PC-3 (cell line): ENCODE results near the gene SCN1B. TPM values are rescaled to one million over a fixed set of nuclear protein-coding genes. Genes with fewer than 3 reads are reported as not detected.
A peak's percentile ranks its signal among the peaks of the same experiment; 100 is the strongest.

Experiments
- ATAC-seq: fragments of 200-7000 bp; cut with Tn5 transposase; 2 replicates; pipeline ENCODE4 v1.9.1; 2020; ENCODE audit warnings: mild to moderate bottlenecking, moderate library complexity
- BruUV-seq: library from RNA; stranded (reverse); fragments of 400-500 nt; replicated peaks from 2 replicates; lab custom pipeline; 2021; lab: Mats Ljungman, UMichigan
- CTCF ChIA-PET: fragments of 300-600 bp; sonication (Branson Sonifier 250); formaldehyde crosslinking; loops from one replicate; lab custom pipeline; 2022; ENCODE audit warnings: antibody characterized with exemption; lab: Charles Lee
- POLR2A ChIA-PET: fragments of 300-600 bp; sonication (Branson Sonifier 250); formaldehyde crosslinking; loops from one replicate; lab custom pipeline; 2022; ENCODE audit warnings: antibody characterized with exemption; ENCODE audit not compliant: unreplicated experiment; lab: Charles Lee
- DNase-seq: peaks from one replicate; pipeline ENCODE4 v3.0.0-alpha.2; 2015
- H2AFZ ChIP-seq: fragments of 300-600 bp; sonication (generic); 2 replicates; pipeline ENCODE4 v1.6.0; 2016; ENCODE audit warnings: antibody characterized with exemption, low read length
- H3F3A ChIP-seq: fragments of 300-600 bp; sonication (generic); one replicate; pipeline ENCODE4 v1.6.0; 2017; ENCODE audit warnings: antibody characterized with exemption, low read length, control low read depth, mild to moderate bottlenecking; ENCODE audit not compliant: unreplicated experiment
- H3K27ac ChIP-seq: fragments of 300-600 bp; sonication (generic); 2 replicates; pipeline ENCODE4 v1.5.1; 2016; ENCODE audit warnings: mild to moderate bottlenecking, low read length
- H3K27me3 ChIP-seq: fragments of 300-600 bp; sonication (generic); 2 replicates; pipeline ENCODE4 v1.6.1; 2016; ENCODE audit warnings: low read length, mixed read lengths
- H3K36me3 ChIP-seq: fragments of 300-600 bp; sonication (generic); 2 replicates; pipeline ENCODE4 v1.6.1; 2016; ENCODE audit warnings: low read depth, mixed run types, low read length, mixed read lengths
- H3K4me1 ChIP-seq: fragments of 300-600 bp; sonication (generic); 2 replicates; pipeline ENCODE4 v1.5.1; 2016; ENCODE audit warnings: low read length; ENCODE audit not compliant: insufficient read depth
- H3K4me2 ChIP-seq: fragments of 300-600 bp; sonication (generic); 2 replicates; pipeline ENCODE4 v1.6.0; 2016; ENCODE audit warnings: low read length
- H3K4me3 ChIP-seq: fragments of 300-600 bp; sonication (generic); 2 replicates; pipeline ENCODE4 v1.5.1; 2016; ENCODE audit warnings: mild to moderate bottlenecking, low read length, mixed read lengths
- H3K79me2 ChIP-seq: fragments of 300-600 bp; sonication (generic); 2 replicates; pipeline ENCODE4 v1.6.1; 2017; ENCODE audit warnings: low read length, mixed read lengths
- H3K9ac ChIP-seq: fragments of 300-600 bp; sonication (generic); 2 replicates; pipeline ENCODE4 v1.6.0; 2016; ENCODE audit warnings: mild to moderate bottlenecking, low read length
- H3K9me2 ChIP-seq: fragments of 300-600 bp; sonication (generic); replicated peaks from 2 replicates; pipeline ENCODE4 v1.6.1; 2016; ENCODE audit warnings: mixed run types, low read length, mixed read lengths
- H3K9me3 ChIP-seq: fragments of 300-600 bp; sonication (generic); 2 replicates; pipeline ENCODE4 v1.6.1; 2016; ENCODE audit warnings: low read length, mixed read lengths
- H4K20me1 ChIP-seq: fragments of 300-600 bp; sonication (generic); 2 replicates; pipeline ENCODE4 v1.6.1; 2016; ENCODE audit warnings: low read length, mixed read lengths
- CTCF ChIP-seq: fragments of 300-600 bp; sonication (generic); conservative IDR thresholded peaks from 2 replicates; pipeline ENCODE4 v1.5.1; 2017; ENCODE audit warnings: antibody characterized with exemption, low read depth, mild to moderate bottlenecking, low read length
- EZH2 ChIP-seq: fragments of 300-600 bp; sonication (generic); IDR thresholded peaks from one replicate; pipeline ENCODE4 v1.6.1; 2017; ENCODE audit warnings: antibody characterized with exemption, mild to moderate bottlenecking, low read length; ENCODE audit not compliant: unreplicated experiment
- EZH2phosphoT487 ChIP-seq: fragments of 300-600 bp; sonication (generic); IDR thresholded peaks from 2 replicates; pipeline ENCODE4 v1.6.1; 2018; ENCODE audit warnings: mild to moderate bottlenecking, antibody characterized with exemption, low read length, borderline replicate concordance
- intact Hi-C: fragments of 100-400 bp; cut with micrococcal nuclease; formaldehyde crosslinking; loops from 2 replicates; pipeline ENCODE4 v1.9.0; 2023
- total RNA-seq: library from RNA; depleted of rRNA; stranded (reverse); fragments of >200 nt; gene quantifications from 2 replicates; pipeline ENCODE4 v1.2.3, GENCODE V29; 2014

Gene SCN1B
- total RNA-seq, 1 experiment from 2014 or later = 1.7 TPM

GRCh38 chr19:35038623-35039512 is 8.6 kb downstream of the SCN1B start:
- H2AFZ ChIP-seq = no peak overlapping the region
- no peaks in the 10 kb centered on the region for H3K9me2 ChIP-seq
- no peak overlapping the region for H3K4me3 ChIP-seq
- TF ChIP-seq CTCF = no peak
- no peak for TF ChIP-seq EZH2phosphoT487
- no peak for TF ChIP-seq EZH2
- BruUV-seq = no TSS peak
- no peaks in the 10 kb centered on the region for H3K9me3 ChIP-seq
- ChIA-PET POLR2A (no interaction called here), CTCF (no interaction called here)
- no peaks in the 10 kb centered on the region for H3F3A ChIP-seq
- H3K9ac ChIP-seq = no peak overlapping the region
- no peaks in the 10 kb centered on the region for H4K20me1 ChIP-seq
- H3K4me1 ChIP-seq = peaks cover 9% of the 10 kb centered on the region; the same call in 1 of the 2 replicates
- no peak overlapping the region for H3K27ac ChIP-seq
- H3K79me2 ChIP-seq = no peaks in the 10 kb centered on the region
- no peaks in the 10 kb centered on the region for H3K27me3 ChIP-seq
- ATAC-seq (no peak), DNase-seq (no peak)
- no peaks in the 10 kb centered on the region for H3K36me3 ChIP-seq
- no peak overlapping the region for H3K4me2 ChIP-seq
- intact Hi-C loops = no loop called here

DNA sequence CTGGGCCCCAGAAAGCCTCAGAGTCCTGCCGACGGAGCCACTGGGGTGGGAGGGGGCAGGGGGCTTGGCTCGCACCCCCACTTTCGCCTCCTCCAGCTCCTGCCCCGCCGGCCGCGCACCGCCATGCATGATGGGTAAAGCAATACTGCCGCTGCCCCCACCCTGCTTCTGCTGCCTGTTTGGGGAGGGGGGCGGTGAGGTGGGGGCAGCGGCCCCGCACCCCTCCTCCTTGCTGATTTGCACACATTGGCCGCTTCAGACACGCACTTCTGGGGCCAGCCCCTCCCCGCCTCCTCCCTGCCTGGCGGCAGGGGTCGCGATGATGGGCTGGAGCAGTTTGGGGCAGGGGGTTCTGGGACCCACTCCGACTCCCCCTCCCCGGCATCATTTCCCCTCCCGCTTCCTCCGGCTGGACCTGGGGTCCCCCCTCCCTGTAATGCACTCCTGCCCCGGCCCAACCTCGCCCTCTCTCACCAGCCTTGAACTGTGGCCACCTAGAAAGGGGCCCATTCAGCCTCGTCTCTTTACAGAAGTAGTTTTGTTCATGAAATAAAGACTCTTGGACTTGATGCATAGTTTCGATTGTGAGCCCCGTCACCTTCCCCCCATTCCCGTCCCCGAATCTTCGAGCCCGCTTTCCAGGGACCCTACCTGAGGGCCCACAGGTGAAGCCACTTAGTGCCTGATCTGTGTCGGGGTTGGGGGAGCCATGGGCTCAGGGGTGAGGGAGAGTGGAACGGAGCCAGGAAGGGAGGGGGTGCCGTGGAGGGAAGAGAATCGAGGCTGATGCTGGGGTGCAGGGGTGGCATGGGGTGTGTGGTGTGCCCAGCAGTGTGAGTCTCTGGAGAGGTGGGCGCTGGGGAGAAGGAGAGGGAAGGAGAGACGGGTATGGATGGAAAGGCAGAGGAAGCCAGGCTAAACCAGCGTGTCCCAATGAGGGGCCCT is 9.9 kb downstream of the SCN1B start:
- no peak for DNase-seq
- no peaks in the 10 kb centered on the region for H3K36me3 ChIP-seq
- no peak overlapping the region for H3K27ac ChIP-seq
- no peaks in the 10 kb centered on the region for H3K27me3 ChIP-seq
- no TSS peak for BruUV-seq
- no peak for ATAC-seq
- H3K4me1 ChIP-seq = peaks cover 9% of the 10 kb centered on the region; the same call in 1 of the 2 replicates
- ChIA-PET CTCF (no interaction called here), POLR2A (no interaction called here)
- H3K9me3 ChIP-seq = no peaks in the 10 kb centered on the region
- TF ChIP-seq EZH2phosphoT487 = no peak
- TF ChIP-seq CTCF = no peak
- no peak for TF ChIP-seq EZH2
- H3F3A ChIP-seq = no peaks in the 10 kb centered on the region
- H2AFZ ChIP-seq = peak overlapping the region; percentile 61; the same call in 1 of the 2 replicates
- H4K20me1 ChIP-seq = no peaks in the 10 kb centered on the region
- H3K9ac ChIP-seq = no peak overlapping the region
- intact Hi-C loops = no loop called here
- no peaks in the 10 kb centered on the region for H3K9me2 ChIP-seq
- H3K79me2 ChIP-seq = no peaks in the 10 kb centered on the region
- peak overlapping the region; percentile 69 for H3K4me2 ChIP-seq
- H3K4me3 ChIP-seq = no peak overlapping the region
